Endothelial cell of umbilical vein (primary cell): Measurements from ENCODE around the gene UBE3A. TPM values are rescaled to one million over a fixed set of nuclear protein-coding genes. Genes with fewer than 3 reads are reported as not detected.

Experiments
- BruUV-seq: library from RNA; stranded (reverse); fragments of 400-500 nt; replicated peaks from 2 replicates; lab custom pipeline; 2021; lab: Mats Ljungman, UMichigan
- CTCF ChIA-PET: fragments of 300-600, 350-600 bp; sonication (Branson Sonifier 250); formaldehyde crosslinking; loops from one replicate; lab custom pipeline; 2021; ENCODE audit warnings: antibody characterized with exemption, inconsistent platforms; lab: Charles Lee
- POLR2A ChIA-PET: fragments of 300-600, 350-600 bp; sonication (Branson Sonifier 250); formaldehyde crosslinking; loops from one replicate; lab custom pipeline; 2021; ENCODE audit warnings: antibody characterized with exemption, inconsistent platforms; lab: Charles Lee
- DNase-seq: peaks from one replicate; pipeline ENCODE4 v3.0.0-alpha.2; 2011; ENCODE audit warnings: low read depth, low spot score
- FAIRE-seq: peaks from 2 replicates; lab custom pipeline; 2011; peaks lifted over from hg19 to GRCh38; lab: Jason Lieb, UNC
- H2AFZ ChIP-seq: 2 replicates; pipeline ENCODE4 v1.6.0; 2012; ENCODE audit warnings: low read depth, low read length, control low read depth, inconsistent platforms
- H3K27ac ChIP-seq: 2 replicates; pipeline ENCODE4 v1.5.1; 2011; ENCODE audit warnings: low read depth, mild to moderate bottlenecking, control low read depth, low read length, moderate library complexity; ENCODE audit not compliant: insufficient read depth
- H3K27me3 ChIP-seq, 2 experiments: 2 replicates each; pipeline versions ENCODE4 v1.6.0 to v1.6.1; 2011; ENCODE audit warnings: low read length in 2 of 2, mixed read lengths in 1 of 2; ENCODE audit not compliant: control insufficient read depth in 2 of 2, insufficient read depth in 2 of 2
- H3K36me3 ChIP-seq, 2 experiments: 2 replicates in 1 of 2; 3 replicates in 1 of 2; pipeline ENCODE4 v1.5.1; 2011; ENCODE audit warnings: low read length in 2 of 2, mild to moderate bottlenecking in 1 of 2, moderate library complexity in 1 of 2; ENCODE audit not compliant: control insufficient read depth in 2 of 2, insufficient read depth in 2 of 2; ENCODE audit errors: extremely low read depth in 1 of 2
- H3K4me1 ChIP-seq: 3 replicates; pipeline ENCODE4 v1.5.1; 2011; ENCODE audit warnings: mild to moderate bottlenecking, low read length; ENCODE audit not compliant: control insufficient read depth, insufficient read depth; ENCODE audit errors: extremely low read depth
- H3K4me2 ChIP-seq: 2 replicates; pipeline ENCODE4 v1.6.1; 2011; ENCODE audit warnings: low read length, control low read depth, mixed read lengths; ENCODE audit not compliant: insufficient read depth
- H3K4me3 ChIP-seq, 3 experiments: fragments of 200-600 bp in 1 of 3; sonication (generic), shearing (Covaris generic) in 1 of 3; replicated peaks in 1 of 3; 2 replicates each; pipeline ENCODE4 v1.5.1; 2011 to 2016; ENCODE audit warnings: control low read depth in 3 of 3, low read length in 3 of 3, mild to moderate bottlenecking in 2 of 3, inconsistent platforms in 1 of 3, low read depth in 1 of 3, moderate library complexity in 1 of 3; ENCODE audit not compliant: insufficient read depth in 1 of 3
- H3K79me2 ChIP-seq: 2 replicates; pipeline ENCODE4 v1.6.0; 2012; ENCODE audit warnings: low read length, inconsistent platforms; ENCODE audit not compliant: control insufficient read depth, insufficient read depth
- H3K9ac ChIP-seq: replicated peaks from 2 replicates; pipeline ENCODE3; 2011; ENCODE audit warnings: low read length, control low read depth; ENCODE audit not compliant: insufficient read depth; ENCODE audit errors: extremely low read depth
- H3K9me1 ChIP-seq: replicated peaks from 3 replicates; pipeline ENCODE4 v1.6.0; 2011; ENCODE audit warnings: mild to moderate bottlenecking, low read length; ENCODE audit not compliant: control insufficient read depth, insufficient read depth; ENCODE audit errors: extremely low read depth
- H3K9me3 ChIP-seq: replicated peaks from 2 replicates; pipeline ENCODE4 v1.5.1; 2012; ENCODE audit warnings: low read length, inconsistent platforms; ENCODE audit not compliant: control insufficient read depth, insufficient read depth
- H4K20me1 ChIP-seq: replicated peaks from 2 replicates; pipeline ENCODE3; 2011; ENCODE audit warnings: mild to moderate bottlenecking, low read length; ENCODE audit not compliant: control insufficient read depth, insufficient read depth; ENCODE audit errors: extremely low read depth
- EZH2 ChIP-seq: IDR thresholded peaks from 2 replicates; pipeline ENCODE4 v1.6.1; 2012; ENCODE audit warnings: borderline replicate concordance, low read depth, mild to moderate bottlenecking, moderate library complexity, low read length, inconsistent platforms; ENCODE audit not compliant: severe bottlenecking
- FOS ChIP-seq: IDR thresholded peaks from 2 replicates; pipeline ENCODE4 v1.6.1; 2011; ENCODE audit warnings: mild to moderate bottlenecking, low read length, moderate library complexity, borderline replicate concordance; ENCODE audit not compliant: insufficient read depth
- JUN ChIP-seq: IDR thresholded peaks from 2 replicates; pipeline ENCODE4 v1.6.1; 2011; ENCODE audit warnings: borderline replicate concordance, low read depth; ENCODE audit not compliant: insufficient read length, insufficient read depth
- MYC ChIP-seq: IDR thresholded peaks from one replicate; pipeline ENCODE4 v1.6.1; 2011; ENCODE audit warnings: mild to moderate bottlenecking, low read depth, low read length
- POLR2AphosphoS5 ChIP-seq: IDR thresholded peaks from 2 replicates; pipeline ENCODE4 v1.6.1; 2012; ENCODE audit warnings: low read depth, mild to moderate bottlenecking, control low read depth, low read length, moderate library complexity; ENCODE audit not compliant: insufficient read depth
- dilution Hi-C: fragments of 300-500 bp; cut with MboI; formaldehyde crosslinking; loops from one replicate; pipeline ENCODE4 v1.15.0; 2019; ENCODE audit warnings: low sequenced_read_pairs; ENCODE audit not compliant: extremely low pct_ligation_motif_present
- intact Hi-C: fragments of 100-400 bp; cut with micrococcal nuclease; formaldehyde crosslinking; loops from one replicate; pipeline ENCODE4 v1.10.0; 2022
- polyA plus RNA-seq, 4 experiments: library from polyadenylated mRNA; depleted of rRNA in 3 of 4; stranded (reverse) in 3 of 4; unstranded in 1 of 4; fragments of >200 nt; gene quantifications; 2 replicates each; pipeline versions ENCODE4 v1.2.1 to v1.2.3, GENCODE V29; 2011 to 2012; ENCODE audit warnings: missing spikeins in 1 of 4
- total RNA-seq: library from RNA; stranded (reverse); gene quantifications from 2 replicates; pipeline ENCODE4 v1.2.3, GENCODE V29; 2021
- TF ChIP-seq, protein P1 (sequence below), 2 donors: IDR thresholded peaks; 1 replicate in 1 of 2; 2 replicates in 1 of 2; pipeline ENCODE4 v1.5.1; 2011; ENCODE audit warnings: low read length in 2 of 2, mild to moderate bottlenecking in 2 of 2, moderate library complexity in 2 of 2, control low read depth in 1 of 2, inconsistent platforms in 1 of 2, low read depth in 1 of 2; ENCODE audit not compliant: insufficient read depth in 1 of 2; ENCODE audit errors: extremely low read depth in 1 of 2

Gene UBE3A
- total and polyA plus RNA-seq, 2 donors (not counting 3 experiments of a cell fraction or from before 2014, with no cell fraction given), result 8.5 to 69.3 TPM

DNA sequence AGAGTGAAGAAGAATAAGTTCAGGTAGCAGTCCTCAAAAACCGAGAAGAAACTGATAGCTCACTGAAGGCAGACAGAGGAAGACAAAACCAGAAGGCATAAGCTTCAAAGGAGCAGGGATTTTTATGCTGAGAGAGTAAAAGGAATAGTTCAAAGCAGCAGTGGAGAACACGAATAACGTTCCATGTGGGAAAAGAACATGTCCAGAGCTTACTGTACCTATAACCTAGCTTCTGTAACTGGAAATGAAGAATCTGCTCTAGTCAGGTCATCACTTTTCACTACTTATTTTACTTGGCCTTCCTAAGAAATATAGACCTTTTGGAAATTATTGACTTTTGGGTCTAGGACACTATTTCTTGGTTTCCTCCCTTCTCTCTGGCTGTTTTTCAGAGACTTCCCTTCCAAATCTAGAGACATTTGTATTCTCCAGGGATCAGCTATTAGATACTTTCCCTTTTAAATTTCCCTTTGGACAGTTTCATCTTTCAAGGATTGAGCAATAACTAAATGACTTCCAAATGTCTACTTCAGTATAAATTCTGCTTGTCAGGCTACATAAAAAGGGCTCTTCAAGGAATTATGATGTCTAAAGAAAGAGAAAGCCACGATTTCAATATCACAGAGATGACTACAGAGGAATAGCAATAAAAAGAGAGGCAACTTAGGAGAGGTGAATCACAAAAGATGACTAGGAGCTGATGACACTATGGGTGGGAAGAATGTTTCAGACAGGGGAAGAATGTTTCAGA lies 46.7 kb downstream of the UBE3A start:
- POLR2A ChIA-PET, result no interaction called here
- no peaks in the 10 kb centered on the region for H3K36me3 ChIP-seq
- H3K9ac ChIP-seq, result no peak overlapping the region
- peaks cover 8% of the 10 kb centered on the region for H4K20me1 ChIP-seq
- H3K27me3 ChIP-seq, result no peaks in the 10 kb centered on the region
- intact Hi-C loops, result no loop called here
- no peak overlapping the region for H3K27ac ChIP-seq
- no TSS peak for BruUV-seq
- no peak overlapping the region for H3K4me3 ChIP-seq
- peaks cover 18% of the 10 kb centered on the region for H3K4me1 ChIP-seq
- no peak overlapping the region for H2AFZ ChIP-seq
- FAIRE-seq, result peak; percentile 28
- dilution Hi-C loops, result no loop called here
- no peaks in the 10 kb centered on the region for H3K9me3 ChIP-seq
- H3K79me2 ChIP-seq, result peaks cover 72% of the 10 kb centered on the region
- H3K4me2 ChIP-seq, result no peak overlapping the region
- TF ChIP-seq, protein P1, sequence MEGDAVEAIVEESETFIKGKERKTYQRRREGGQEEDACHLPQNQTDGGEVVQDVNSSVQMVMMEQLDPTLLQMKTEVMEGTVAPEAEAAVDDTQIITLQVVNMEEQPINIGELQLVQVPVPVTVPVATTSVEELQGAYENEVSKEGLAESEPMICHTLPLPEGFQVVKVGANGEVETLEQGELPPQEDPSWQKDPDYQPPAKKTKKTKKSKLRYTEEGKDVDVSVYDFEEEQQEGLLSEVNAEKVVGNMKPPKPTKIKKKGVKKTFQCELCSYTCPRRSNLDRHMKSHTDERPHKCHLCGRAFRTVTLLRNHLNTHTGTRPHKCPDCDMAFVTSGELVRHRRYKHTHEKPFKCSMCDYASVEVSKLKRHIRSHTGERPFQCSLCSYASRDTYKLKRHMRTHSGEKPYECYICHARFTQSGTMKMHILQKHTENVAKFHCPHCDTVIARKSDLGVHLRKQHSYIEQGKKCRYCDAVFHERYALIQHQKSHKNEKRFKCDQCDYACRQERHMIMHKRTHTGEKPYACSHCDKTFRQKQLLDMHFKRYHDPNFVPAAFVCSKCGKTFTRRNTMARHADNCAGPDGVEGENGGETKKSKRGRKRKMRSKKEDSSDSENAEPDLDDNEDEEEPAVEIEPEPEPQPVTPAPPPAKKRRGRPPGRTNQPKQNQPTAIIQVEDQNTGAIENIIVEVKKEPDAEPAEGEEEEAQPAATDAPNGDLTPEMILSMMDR (IDR thresholded peaks at IDR 0.05; ENCODE audit: extremely low read depth in 1 of 2, insufficient read depth in 1 of 2, low read depth in 1 of 2, low read length in 2 of 2), result no peak
- TF ChIP-seq EZH2 (no peak), FOS (peak; percentile 13)
- no peak for DNase-seq
- H3K9me1 ChIP-seq, result no peaks in the 10 kb centered on the region
- CTCF ChIA-PET, result no interaction called here

DNA sequence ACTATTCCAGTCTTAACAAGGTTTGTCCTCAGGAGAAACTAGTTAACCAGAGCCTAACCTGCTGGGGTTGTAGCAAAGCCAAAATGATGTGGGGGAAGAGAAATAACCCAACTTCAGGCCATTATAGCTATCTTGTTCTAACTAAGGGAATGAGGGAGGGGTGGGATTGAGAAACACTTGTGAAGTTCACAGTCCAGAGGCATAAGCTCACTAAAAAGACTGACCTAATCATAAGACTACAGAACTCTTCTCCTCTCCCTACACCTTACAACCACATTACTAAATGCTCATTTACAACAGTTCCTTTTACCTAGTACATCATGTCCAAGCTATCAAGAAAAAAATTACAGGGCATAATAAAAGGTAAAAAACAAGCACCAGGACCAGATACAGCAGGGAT lies 52.8 kb downstream of the UBE3A start:
- TF ChIP-seq JUN (no peak), MYC (no peak), POLR2AphosphoS5 (no peak)
- dilution Hi-C loops (no loop called here), intact Hi-C loops (no loop called here)
- Histone ChIP-seq H3K9me3 (no peaks in the 10 kb centered on the region), H3K27ac (no peak overlapping the region), H3K36me3 (no peaks in the 10 kb centered on the region), H2AFZ (no peak overlapping the region), H3K9me1 (no peaks in the 10 kb centered on the region), H3K4me1 (no peaks in the 10 kb centered on the region), H3K4me2 (no peak overlapping the region), H3K27me3 (no peaks in the 10 kb centered on the region), H3K79me2 (peaks cover 75% of the 10 kb centered on the region), H3K9ac (no peak overlapping the region), H3K4me3 (no peak overlapping the region), H4K20me1 (peaks cover 2% of the 10 kb centered on the region)
- no TSS peak for BruUV-seq
- DNase-seq (no peak), FAIRE-seq (no peak)
- POLR2A ChIA-PET, result no interaction called here
- CTCF ChIA-PET, result interaction anchor here (1.2 kb wide), 1 partner anchor 9 kb away, joined by 3 read pairs; no protein-coding TSS in a partner anchor
